ENCODE measurements around the gene ITCH.

GRCh38 chr20:34541917-34542316, 178.8 kb downstream of the ITCH start:
- TF ChIP-seq CTCF (IDR thresholded peaks at IDR 0.05 in 2 of 3, conservative IDR thresholded peaks at IDR 0.05 in 1 of 3; ENCODE audit: borderline replicate concordance in 1 of 3, insufficient read depth in 1 of 3, low read depth in 2 of 3, low read length in 2 of 3) (no peak), POLR2AphosphoS5 (IDR thresholded peaks at IDR 0.05; ENCODE audit: low read depth, low read length) (no peak), FOSL1 (IDR thresholded peaks at IDR 0.05; ENCODE audit: low read depth) (no peak), TCF7L2 (IDR thresholded peaks at IDR 0.05; ENCODE audit: borderline replicate concordance, extremely low read depth, insufficient read depth, insufficient read length) (no peak), ZFX (IDR thresholded peaks at IDR 0.05) (no peak)
